Sigmoid colon (tissue), 4 donors: ENCODE results near the gene TCEAL2.

Source experiments
- CTCF ChIP-seq, 4 experiments: fragments of 450-650 bp in 3 of 4; fragments of 200-600 bp in 1 of 4; IDR thresholded peaks; one replicate each; pipeline ENCODE4 v1.5.1; 2016 to 2019; ENCODE audit warnings: antibody characterized with exemption in 4 of 4, mild to moderate bottlenecking in 3 of 4, moderate library complexity in 2 of 4
- EP300 ChIP-seq, 4 donors: sonication (generic); formaldehyde crosslinking; IDR thresholded peaks; one replicate each; pipeline ENCODE4 v1.6.1; 2017; ENCODE audit warnings: antibody characterized with exemption in 4 of 4

DNA sequence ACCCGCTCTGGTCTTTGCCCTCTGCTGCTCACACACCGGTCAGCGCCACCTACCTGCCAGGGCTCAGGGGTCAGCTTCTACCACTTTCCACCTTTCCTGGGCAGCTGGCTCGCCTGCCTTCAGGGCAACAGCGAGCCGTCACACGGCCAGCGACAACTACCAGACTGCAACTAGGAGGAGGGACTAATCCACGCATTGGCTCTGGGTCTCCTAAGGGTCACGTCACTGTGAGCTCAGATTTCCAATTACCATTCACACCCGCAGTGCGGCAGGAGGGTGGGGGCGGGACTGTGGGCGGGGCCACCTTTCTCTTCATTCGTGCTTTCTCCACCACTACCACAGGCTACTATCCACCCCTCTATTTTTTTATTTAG lies 30.3 kb downstream of the TCEAL2 start, which contains the start of gene BEX5:
- TF ChIP-seq CTCF (IDR thresholded peaks at IDR 0.05) (no peak), EP300 (IDR thresholded peaks at IDR 0.05) (no peak)
